Naive thymus-derived CD8-positive, alpha-beta T cell (primary cell): ENCODE results near the gene DNAJC7. TPM values are rescaled to one million over a fixed set of nuclear protein-coding genes. Genes with fewer than 3 reads are reported as not detected.
A peak's percentile ranks its signal among the peaks of the same experiment; 100 is the strongest.

ENCODE experiments used
- ATAC-seq, 2 donors: fragments of 150-1000 bp; cut with Tn5 transposase in 1 of 2; sonication (Bioruptor Pico), chemical (Tn5 transposase) in 1 of 2; 1 replicate in 1 of 2; 2 replicates in 1 of 2; pipeline ENCODE4 v1.10.0; 2021; ENCODE audit warnings: mild to moderate bottlenecking in 2 of 2, moderate library complexity in 2 of 2
- POLR2A ChIA-PET: fragments of 350-600 bp; sonication (Branson Sonifier 250); formaldehyde crosslinking; loops from one replicate; lab custom pipeline; 2021; ENCODE audit warnings: antibody characterized with exemption; lab: Charles Lee
- DNase-seq, 10 donors: peaks; one replicate each; pipeline versions ENCODE4 v3.0.0 to v3.0.0-alpha.2; 2020 to 2022
- H3K27ac Mint-ChIP-seq, 10 donors: one replicate each; pipeline ENCODE4 v1.8.0; 2020 to 2022; ENCODE audit warnings: mild to moderate bottlenecking in 10 of 10, mixed read lengths in 10 of 10, moderate library complexity in 4 of 10, inconsistent platforms in 1 of 10
- H3K27me3 Mint-ChIP-seq, 5 donors: one replicate each; pipeline ENCODE4 v1.8.0; 2021 to 2022; ENCODE audit warnings: mixed read lengths in 5 of 5
- H3K36me3 Mint-ChIP-seq, 3 donors: one replicate each; pipeline ENCODE4 v1.8.0; 2020 to 2022; ENCODE audit warnings: mixed read lengths in 3 of 3, mild to moderate bottlenecking in 2 of 3, inconsistent platforms in 1 of 3
- H3K4me1 Mint-ChIP-seq, 4 donors: one replicate each; pipeline ENCODE4 v1.8.0; 2021 to 2022; ENCODE audit warnings: mixed read lengths in 4 of 4
- H3K4me3 Mint-ChIP-seq, 10 donors: one replicate each; pipeline ENCODE4 v1.8.0; 2020 to 2022; ENCODE audit warnings: mild to moderate bottlenecking in 10 of 10, mixed read lengths in 10 of 10, moderate library complexity in 6 of 10, inconsistent platforms in 1 of 10
- H3K9me3 Mint-ChIP-seq, 9 donors: one replicate each; pipeline ENCODE4 v1.8.0; 2020 to 2022; ENCODE audit warnings: mixed read lengths in 9 of 9, mild to moderate bottlenecking in 3 of 9, inconsistent platforms in 1 of 9, moderate library complexity in 1 of 9
- polyA plus RNA-seq, 3 donors: library from polyadenylated mRNA; unstranded; fragments of 300-500 nt; fragmentation: Illumina TruSeq; gene quantifications; one replicate each; pipeline ENCODE4 v1.2.3, GENCODE V29; 2021
- total RNA-seq, 8 experiments: library from RNA in 2 of 8; stranded (reverse) in 2 of 8; gene quantifications; one replicate each; pipeline ENCODE4 v1.2.3 and lab custom pipeline; 2021 to 2026

The DNAJC7 gene
- total and polyA plus RNA-seq, 5 experiments from 2014 or later: 63.6 to 129 (median 70.1) TPM

DNA sequence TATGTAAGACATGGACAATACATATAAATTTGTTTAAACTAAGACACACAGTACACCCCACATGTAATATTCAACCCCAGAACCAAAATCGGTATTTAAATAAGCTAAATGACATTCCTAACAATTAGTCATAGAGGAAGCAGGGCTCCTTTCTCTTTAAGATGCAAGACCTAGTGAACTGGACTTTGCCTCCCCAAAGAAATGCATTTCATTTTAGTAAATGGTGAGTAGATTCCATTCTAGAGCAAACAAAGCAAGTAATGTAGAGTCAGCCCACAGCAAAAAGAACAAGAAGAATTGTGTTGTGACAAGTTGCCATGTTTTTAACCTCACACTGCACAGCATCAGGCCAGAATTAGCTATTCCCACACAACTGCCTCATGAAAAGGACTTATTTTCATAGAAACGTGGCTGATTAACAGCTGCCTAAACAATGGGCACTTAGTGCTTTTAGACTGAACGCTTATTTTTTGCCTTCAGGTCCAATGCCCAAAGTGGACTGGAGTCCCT, 14.4 kb downstream of the DNAJC7 start:
- H3K27ac Mint-ChIP-seq: peak overlapping the region in 1 of 10 donors; percentile 36
- DNase-seq: no peak
- no peaks in the 10 kb centered on the region for H3K9me3 Mint-ChIP-seq
- H3K4me1 Mint-ChIP-seq: peaks cover 12 to 31% (median 27%) of the 10 kb centered on the region in 4 donors
- H3K4me3 Mint-ChIP-seq: no peak overlapping the region
- peaks cover 0 to 58% (median 4%) of the 10 kb centered on the region in 3 donors for H3K36me3 Mint-ChIP-seq
- H3K27me3 Mint-ChIP-seq: no peaks in the 10 kb centered on the region
- ATAC-seq: no peak
- POLR2A ChIA-PET: interaction anchor here (0.7 kb wide), 1 partner anchor 13 kb away, joined by 3 read pairs; no protein-coding TSS in a partner anchor

DNA sequence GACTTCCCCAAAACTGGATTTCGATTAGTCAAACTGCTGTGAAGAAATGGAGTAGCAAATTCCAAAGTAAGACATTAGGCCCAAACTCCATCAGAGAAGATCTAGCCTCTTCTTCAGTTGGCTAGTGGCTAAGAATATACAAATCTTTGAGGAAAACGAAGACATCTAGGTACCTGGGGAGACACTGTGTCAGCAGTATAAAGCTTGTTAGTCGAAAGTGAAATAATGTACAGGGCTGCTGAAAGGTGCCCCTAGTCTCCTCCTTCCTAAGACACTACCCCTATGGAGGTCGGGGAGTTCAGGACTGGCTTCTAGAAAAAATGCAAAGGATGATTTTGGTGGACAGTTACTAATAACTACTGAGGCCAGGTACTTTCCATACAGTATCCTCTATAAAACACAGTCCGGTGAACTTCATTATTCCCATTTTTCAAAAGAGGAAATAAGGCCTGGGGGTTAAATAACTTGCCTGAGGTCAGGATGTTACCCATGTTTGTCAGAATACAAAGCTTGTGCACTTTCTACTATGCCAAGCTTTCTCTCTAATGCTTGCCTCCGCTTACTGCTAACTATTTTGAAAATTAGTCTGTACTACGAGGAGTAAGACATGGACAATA, 15.0 kb downstream of the DNAJC7 start:
- ATAC-seq: no peak
- POLR2A ChIA-PET: no interaction called here
- no peak overlapping the region for H3K27ac Mint-ChIP-seq

DNA sequence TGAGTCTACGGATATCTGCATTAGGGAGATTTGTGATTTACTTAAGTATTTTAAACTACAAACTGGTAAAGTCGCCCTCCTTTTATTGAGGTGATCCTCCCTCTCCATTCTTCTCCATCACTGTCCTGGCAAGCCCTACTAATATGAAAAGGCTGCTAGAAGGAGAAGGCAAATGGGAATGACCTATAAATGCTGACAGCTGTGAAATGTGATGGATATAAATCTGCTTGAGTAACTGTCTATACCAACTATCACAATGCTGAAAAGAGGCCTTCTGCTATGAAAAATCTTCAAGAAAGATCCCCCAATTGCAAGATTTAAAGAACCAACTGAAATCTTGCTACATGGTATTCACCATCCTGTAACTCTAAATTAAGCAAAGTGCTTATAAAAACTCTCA, 15.5 kb downstream of the DNAJC7 start:
- DNase-seq (no peak), ATAC-seq (no peak)
- POLR2A ChIA-PET: no interaction called here
- Mint-ChIP-seq H3K4me1 (peaks cover 9 to 26% (median 22%) of the 10 kb centered on the region in 4 donors), H3K9me3 (no peaks in the 10 kb centered on the region), H3K4me3 (no peak overlapping the region), H3K36me3 (peaks cover 0 to 66% (median 7%) of the 10 kb centered on the region in 3 donors), H3K27ac (peak overlapping the region in 2 of 10 donors; percentile 15 to 41), H3K27me3 (no peaks in the 10 kb centered on the region)

More for the DNA sequence above, 15.0 kb downstream of the DNAJC7 start:
- peaks cover 12 to 31% (median 26%) of the 10 kb centered on the region in 4 donors for H3K4me1 Mint-ChIP-seq
- H3K9me3 Mint-ChIP-seq: no peaks in the 10 kb centered on the region
- H3K4me3 Mint-ChIP-seq: no peak overlapping the region
- no peaks in the 10 kb centered on the region for H3K27me3 Mint-ChIP-seq
- H3K36me3 Mint-ChIP-seq: peaks cover 0 to 64% (median 4%) of the 10 kb centered on the region in 3 donors
- DNase-seq: no peak

DNA sequence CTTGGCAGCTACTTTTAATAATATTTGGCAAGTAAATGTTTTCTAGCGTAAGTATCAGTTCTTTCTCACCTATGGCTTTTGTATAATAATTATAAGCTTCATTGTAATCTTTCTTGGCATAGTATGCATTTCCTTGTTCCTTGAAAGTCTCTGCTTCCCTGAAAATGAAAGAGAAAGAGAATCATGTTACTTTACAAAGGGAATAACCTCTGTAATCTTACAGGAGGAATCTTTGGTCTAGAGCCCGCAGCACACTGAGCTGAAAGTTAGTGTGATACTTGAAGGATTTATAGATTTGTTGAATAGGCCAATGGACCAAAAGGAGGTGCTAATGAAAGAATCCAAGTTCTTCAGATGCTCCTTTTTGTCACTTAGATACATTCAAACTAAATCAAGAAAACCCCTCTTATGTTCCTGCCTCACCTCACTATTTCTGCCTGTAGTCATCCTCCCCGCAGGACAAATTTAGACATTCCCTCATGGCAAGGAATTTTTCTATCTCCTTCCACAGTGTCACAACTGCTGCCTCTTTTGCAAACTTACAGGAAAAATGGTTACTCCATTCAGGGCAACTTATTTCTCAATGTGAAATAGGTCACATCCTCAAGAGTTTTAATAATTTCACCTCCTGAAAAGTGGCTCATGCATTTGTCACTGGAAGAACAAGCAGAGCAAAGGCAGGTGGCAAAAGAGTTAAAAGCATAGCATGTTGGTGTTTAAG, 16.7 kb downstream of the DNAJC7 start:
- POLR2A ChIA-PET: no interaction called here
- H3K4me3 Mint-ChIP-seq: no peak overlapping the region
- H3K27ac Mint-ChIP-seq: peak overlapping the region in 3 of 10 donors; percentile 21 to 44 (median 27)
- H3K4me1 Mint-ChIP-seq: peaks cover 12 to 28% (median 25%) of the 10 kb centered on the region in 4 donors
- DNase-seq (no peak), ATAC-seq (no peak)
- no peaks in the 10 kb centered on the region for H3K27me3 Mint-ChIP-seq
- peaks cover 0 to 78% (median 7%) of the 10 kb centered on the region in 3 donors for H3K36me3 Mint-ChIP-seq
- H3K9me3 Mint-ChIP-seq: no peaks in the 10 kb centered on the region

DNA sequence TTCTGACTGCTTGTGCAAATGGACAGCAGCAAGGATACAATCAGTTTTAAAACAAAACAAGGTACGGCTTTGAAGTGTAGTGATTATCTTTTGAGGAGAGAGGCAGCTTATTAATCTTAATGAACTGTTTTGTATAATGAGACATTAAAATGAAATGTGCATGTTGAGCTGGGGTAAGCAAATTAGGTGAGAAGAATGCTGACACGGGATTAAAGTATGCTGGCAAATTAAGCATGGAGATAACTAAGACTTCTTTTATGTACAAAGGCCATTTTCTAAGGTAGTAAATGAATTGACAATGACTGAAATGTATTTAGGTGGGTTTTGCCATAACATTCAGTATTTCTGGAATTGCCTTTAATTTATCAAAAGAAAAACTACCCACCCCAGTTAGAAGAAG, 18.7 kb downstream of the DNAJC7 start:
- POLR2A ChIA-PET: no interaction called here
- Mint-ChIP-seq H3K9me3 (no peaks in the 10 kb centered on the region), H3K36me3 (peaks cover 0 to 98% (median 10%) of the 10 kb centered on the region in 3 donors), H3K27ac (no peak overlapping the region), H3K4me3 (no peak overlapping the region), H3K27me3 (no peaks in the 10 kb centered on the region), H3K4me1 (peaks cover 7 to 11% (median 9%) of the 10 kb centered on the region in 4 donors)
- DNase-seq (no peak), ATAC-seq (no peak)

DNA sequence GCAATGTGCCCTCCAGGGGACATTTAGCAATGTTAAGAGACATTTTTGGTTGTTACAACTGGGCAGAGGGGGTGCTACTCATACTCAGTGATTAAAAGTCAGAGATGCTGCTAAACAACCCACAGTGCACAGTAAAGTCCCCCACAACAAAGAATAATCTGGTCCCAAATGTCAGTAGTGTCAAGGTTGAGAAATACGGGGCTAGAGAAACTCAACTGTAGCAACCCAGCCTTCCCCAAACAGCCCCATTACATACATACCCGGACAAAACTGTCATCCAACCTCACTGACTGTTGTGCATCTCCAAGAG, 20.4 kb downstream of the DNAJC7 start:
- H3K27ac Mint-ChIP-seq: peak overlapping the region in 2 of 10 donors; percentile 33 to 78
- H3K4me1 Mint-ChIP-seq: peaks cover 0 to 8% (median 1%) of the 10 kb centered on the region in 4 donors
- DNase-seq: no peak
- no peaks in the 10 kb centered on the region for H3K27me3 Mint-ChIP-seq
- H3K36me3 Mint-ChIP-seq: peaks cover 0 to 98% (median 13%) of the 10 kb centered on the region in 3 donors
- POLR2A ChIA-PET: interaction anchor here (0.7 kb wide), 1 partner anchor 281 kb away, joined by 4 read pairs; no protein-coding TSS in a partner anchor
- H3K9me3 Mint-ChIP-seq: no peaks in the 10 kb centered on the region
- no peak for ATAC-seq
- H3K4me3 Mint-ChIP-seq: no peak overlapping the region

DNA sequence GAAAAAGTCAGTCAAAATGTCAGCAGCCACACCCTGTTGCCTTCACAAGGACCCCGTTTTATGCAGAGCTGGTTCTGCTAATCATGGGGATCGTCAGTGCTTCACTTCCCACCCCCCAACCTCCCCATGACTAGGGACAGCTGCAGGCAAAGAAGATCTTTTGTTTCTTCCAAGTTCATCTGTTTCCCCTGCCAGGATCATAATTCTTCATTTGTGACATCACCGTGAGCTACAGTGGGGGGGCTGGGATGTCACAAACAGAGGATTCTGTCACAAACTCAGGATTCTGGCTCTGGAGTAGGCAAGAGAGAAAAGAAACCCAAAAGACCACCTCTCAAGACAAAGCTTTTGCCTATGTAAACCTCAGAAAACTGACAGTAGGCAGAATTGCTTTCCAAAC, 24.7 kb downstream of the DNAJC7 start:
- H3K9me3 Mint-ChIP-seq: no peaks in the 10 kb centered on the region
- no peak overlapping the region for H3K27ac Mint-ChIP-seq
- ATAC-seq: no peak
- POLR2A ChIA-PET: no interaction called here
- H3K36me3 Mint-ChIP-seq: peaks cover 0 to 100% (median 13%) of the 10 kb centered on the region in 3 donors
- H3K4me3 Mint-ChIP-seq: no peak overlapping the region
- peaks cover 0 to 8% (median 1%) of the 10 kb centered on the region in 4 donors for H3K4me1 Mint-ChIP-seq
- no peak for DNase-seq
- no peaks in the 10 kb centered on the region for H3K27me3 Mint-ChIP-seq

DNA sequence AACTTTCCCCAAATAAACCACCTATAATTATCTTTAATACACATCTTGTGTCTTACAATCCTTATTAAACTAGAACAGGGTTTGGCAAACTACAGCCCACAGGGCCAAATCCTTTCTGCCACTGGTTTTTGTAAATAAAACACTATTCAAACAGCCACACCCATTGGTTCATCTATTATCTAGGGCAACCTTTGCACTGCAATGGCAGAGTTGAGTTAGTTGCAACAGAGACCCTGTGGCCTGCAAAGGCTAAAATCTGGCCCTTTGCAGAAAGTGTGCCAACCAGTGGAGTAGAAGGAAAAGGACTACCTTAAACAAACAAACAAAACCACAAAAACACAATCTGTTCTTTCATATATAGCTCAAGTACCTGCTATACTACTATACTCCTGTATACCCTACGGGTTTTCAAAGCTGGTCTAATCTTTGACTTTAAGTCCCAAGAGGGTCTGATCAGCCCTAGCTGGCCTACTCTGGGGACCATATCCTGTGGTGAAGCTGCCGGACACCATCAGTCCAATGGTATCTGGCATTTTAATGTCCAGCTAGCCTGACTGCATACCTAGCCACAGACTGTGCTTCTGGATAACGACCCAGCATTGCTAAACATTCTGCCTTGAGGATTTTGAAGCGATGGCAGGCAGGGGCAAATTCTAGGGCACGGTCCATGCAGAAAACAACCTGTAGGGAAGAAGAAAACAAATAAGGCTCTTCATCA, 27.4 kb downstream of the DNAJC7 start:
- no peak for DNase-seq
- no peak overlapping the region for H3K27ac Mint-ChIP-seq
- H3K4me1 Mint-ChIP-seq: no peaks in the 10 kb centered on the region
- no peaks in the 10 kb centered on the region for H3K27me3 Mint-ChIP-seq
- no peak for ATAC-seq
- no peak overlapping the region for H3K4me3 Mint-ChIP-seq
- H3K36me3 Mint-ChIP-seq: peaks cover 0 to 99% (median 15%) of the 10 kb centered on the region in 3 donors
- POLR2A ChIA-PET: interaction anchor here (0.5 kb wide), 1 partner anchor 13 kb away, joined by 3 read pairs; no protein-coding TSS in a partner anchor
- no peaks in the 10 kb centered on the region for H3K9me3 Mint-ChIP-seq

DNA sequence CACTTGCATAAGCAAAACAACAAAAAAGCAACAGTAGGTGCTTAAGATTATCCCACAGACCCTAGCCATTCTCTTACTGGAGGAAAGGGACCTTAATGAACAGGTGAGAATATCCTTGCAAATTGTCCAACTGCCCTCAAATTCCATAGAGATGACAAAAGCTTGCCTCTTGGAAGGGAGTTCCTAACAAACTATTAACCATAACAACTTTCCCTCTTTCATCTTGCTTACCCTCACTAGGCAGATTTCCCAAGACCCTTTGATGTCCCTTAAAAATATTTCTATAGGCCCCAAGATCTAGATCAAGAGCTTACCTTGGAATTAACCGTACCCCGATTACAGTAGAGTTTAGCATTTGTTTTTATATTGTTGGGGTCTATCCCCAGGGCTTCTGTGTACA, 28.8 kb downstream of the DNAJC7 start:
- no peaks in the 10 kb centered on the region for H3K27me3 Mint-ChIP-seq
- DNase-seq (no peak), ATAC-seq (no peak)
- no peaks in the 10 kb centered on the region for H3K4me1 Mint-ChIP-seq
- H3K4me3 Mint-ChIP-seq: no peak overlapping the region
- POLR2A ChIA-PET: no interaction called here
- H3K9me3 Mint-ChIP-seq: no peaks in the 10 kb centered on the region
- H3K27ac Mint-ChIP-seq: peak overlapping the region in 3 of 10 donors; percentile 3 to 73 (median 22)
- H3K36me3 Mint-ChIP-seq: peaks cover 0 to 97% (median 19%) of the 10 kb centered on the region in 3 donors

DNA sequence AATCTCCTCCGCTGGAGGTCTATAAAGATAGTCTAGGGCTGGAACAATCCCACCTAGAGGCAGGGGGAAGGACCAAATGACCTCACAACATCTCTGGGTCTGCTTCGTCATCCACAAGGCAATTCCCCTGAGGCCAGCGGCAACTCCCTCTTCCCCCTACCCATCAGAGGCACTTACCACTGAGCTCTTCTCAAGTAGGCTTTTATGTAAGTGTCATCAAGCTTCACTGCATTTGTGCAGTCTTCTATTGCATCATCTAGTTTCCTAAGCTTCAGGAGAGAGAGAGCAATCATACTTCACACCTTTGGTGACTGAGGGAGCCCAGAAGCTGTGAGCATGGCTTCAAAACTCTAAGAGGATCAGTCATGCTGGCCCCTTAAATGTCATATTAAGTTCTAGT, 29.6 kb downstream of the DNAJC7 start:
- POLR2A ChIA-PET: no interaction called here
- Mint-ChIP-seq H3K36me3 (peaks cover 0 to 97% (median 18%) of the 10 kb centered on the region in 3 donors), H3K9me3 (no peaks in the 10 kb centered on the region), H3K27ac (peak overlapping the region in 4 of 10 donors; percentile 11 to 53 (median 27)), H3K4me1 (no peaks in the 10 kb centered on the region), H3K27me3 (no peaks in the 10 kb centered on the region), H3K4me3 (no peak overlapping the region)
- no peak for DNase-seq
- ATAC-seq: no peak

DNA sequence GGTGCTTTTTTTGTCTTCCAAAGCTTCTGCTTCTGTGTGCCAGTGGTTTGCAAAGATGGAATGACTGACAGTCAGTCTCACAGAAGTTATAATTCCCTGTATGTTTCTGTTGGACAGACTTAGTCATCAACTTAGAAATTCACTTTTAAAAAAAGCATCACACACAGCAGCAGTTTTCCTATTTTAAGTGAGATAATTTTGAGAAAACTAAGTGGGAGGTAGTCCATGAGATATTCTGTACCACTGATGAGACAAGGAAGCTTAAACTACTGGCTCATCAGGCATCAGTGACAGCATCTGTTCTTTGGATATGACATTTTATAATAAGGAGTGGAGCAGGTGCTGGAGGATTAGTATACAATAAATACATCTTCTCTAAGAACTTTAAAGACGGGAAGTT, 30.6 kb downstream of the DNAJC7 start:
- no peak overlapping the region for H3K4me3 Mint-ChIP-seq
- H3K27me3 Mint-ChIP-seq: no peaks in the 10 kb centered on the region
- peak overlapping the region in 1 of 10 donors; percentile 13 for H3K27ac Mint-ChIP-seq
- ATAC-seq (no peak), DNase-seq (no peak)
- no peaks in the 10 kb centered on the region for H3K9me3 Mint-ChIP-seq
- peaks cover 2 to 97% (median 22%) of the 10 kb centered on the region in 3 donors for H3K36me3 Mint-ChIP-seq
- POLR2A ChIA-PET: no interaction called here
- no peaks in the 10 kb centered on the region for H3K4me1 Mint-ChIP-seq

DNA sequence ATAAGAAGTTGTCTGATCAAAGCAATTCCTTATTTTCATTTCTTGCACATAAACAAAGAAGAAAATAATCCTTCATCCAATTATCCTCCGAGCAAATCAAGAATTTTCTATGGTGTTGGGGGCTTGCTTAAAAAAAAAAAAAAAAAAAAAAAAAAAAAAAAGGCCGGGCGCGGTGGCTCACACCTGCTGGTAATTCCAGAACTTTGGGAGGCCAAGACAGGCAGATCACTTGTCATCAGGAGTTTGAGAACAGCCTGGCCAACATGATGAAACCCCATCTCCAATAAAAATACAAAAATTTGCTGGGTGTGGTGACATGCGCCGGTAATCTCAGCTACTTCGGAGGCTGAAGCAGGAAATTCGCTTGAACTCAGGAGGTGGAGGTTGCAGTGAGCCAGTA, 31.3 kb downstream of the DNAJC7 start:
- peak overlapping the region in 2 of 10 donors; percentile 13 to 67 for H3K27ac Mint-ChIP-seq
- H3K4me3 Mint-ChIP-seq: no peak overlapping the region
- DNase-seq: no peak
- H3K9me3 Mint-ChIP-seq: no peaks in the 10 kb centered on the region
- no peak for ATAC-seq
- no peaks in the 10 kb centered on the region for H3K4me1 Mint-ChIP-seq
- peaks cover 4 to 97% (median 24%) of the 10 kb centered on the region in 3 donors for H3K36me3 Mint-ChIP-seq
- no peaks in the 10 kb centered on the region for H3K27me3 Mint-ChIP-seq
- POLR2A ChIA-PET: no interaction called here
